SK-N-SH (cell line): ENCODE measurements around the gene THSD4.

Experiments used
- ELF1 ChIP-seq: IDR thresholded peaks from 2 replicates; pipeline ENCODE4 v1.4.0; 2012
- FOXJ3 ChIP-seq: sonication (generic); formaldehyde crosslinking; IDR thresholded peaks from 2 replicates; pipeline ENCODE4 v1.5.1; 2020; ENCODE audit warnings: mild to moderate bottlenecking, missing genetic modification reagents
- FOXM1 ChIP-seq: IDR thresholded peaks from 2 replicates; pipeline ENCODE4 v1.4.0; 2012; ENCODE audit warnings: low read depth, mild to moderate bottlenecking
- MXI1 ChIP-seq: IDR thresholded peaks from 2 replicates; pipeline ENCODE4 v1.6.1; 2012; ENCODE audit warnings: mild to moderate bottlenecking, low read depth, low read length, improper control_type of control experiment
- NFIC ChIP-seq: IDR thresholded peaks from 2 replicates; pipeline ENCODE4 v1.4.0; 2012; ENCODE audit warnings: borderline replicate concordance
- POLR2AphosphoS5 ChIP-seq: IDR thresholded peaks from 2 replicates; pipeline ENCODE4 v1.6.1; 2012; ENCODE audit warnings: low read depth, low read length
- RCOR1 ChIP-seq: fragments of 150-350 bp; IDR thresholded peaks from 2 replicates; pipeline ENCODE4 v1.6.1; 2017; ENCODE audit warnings: antibody characterized with exemption, low read length
- SIN3A ChIP-seq: IDR thresholded peaks from 2 replicates; pipeline ENCODE4 v1.6.1; 2012; ENCODE audit warnings: low read depth, mild to moderate bottlenecking, low read length, moderate library complexity, borderline replicate concordance
- TAF1 ChIP-seq: IDR thresholded peaks from 2 replicates; pipeline ENCODE4 v1.6.1; 2012; ENCODE audit warnings: low read depth, mild to moderate bottlenecking, low read length, moderate library complexity, borderline replicate concordance
- TEAD4 ChIP-seq: IDR thresholded peaks from 2 replicates; pipeline ENCODE4 v1.4.0; 2012; ENCODE audit warnings: mild to moderate bottlenecking, borderline replicate concordance; ENCODE audit not compliant: insufficient read depth
- YY1 ChIP-seq: IDR thresholded peaks from 2 replicates; pipeline ENCODE4 v1.4.0; 2012; ENCODE audit warnings: low read depth, mild to moderate bottlenecking
- TF ChIP-seq, protein P1 (sequence below): fragments of 200-600 bp; sonication (generic); IDR thresholded peaks from 2 replicates; pipeline ENCODE4 v1.6.1; 2017; ENCODE audit warnings: antibody characterized with exemption, mild to moderate bottlenecking, moderate library complexity
- TF ChIP-seq, protein P2 (sequence below): IDR thresholded peaks from 2 replicates; pipeline ENCODE4 v1.6.1; 2012; ENCODE audit warnings: mild to moderate bottlenecking, low read depth, low read length, moderate library complexity
- TF ChIP-seq, protein P3 (sequence below): IDR thresholded peaks from 2 replicates; pipeline ENCODE4 v1.4.0; 2012; ENCODE audit warnings: low read depth

DNA sequence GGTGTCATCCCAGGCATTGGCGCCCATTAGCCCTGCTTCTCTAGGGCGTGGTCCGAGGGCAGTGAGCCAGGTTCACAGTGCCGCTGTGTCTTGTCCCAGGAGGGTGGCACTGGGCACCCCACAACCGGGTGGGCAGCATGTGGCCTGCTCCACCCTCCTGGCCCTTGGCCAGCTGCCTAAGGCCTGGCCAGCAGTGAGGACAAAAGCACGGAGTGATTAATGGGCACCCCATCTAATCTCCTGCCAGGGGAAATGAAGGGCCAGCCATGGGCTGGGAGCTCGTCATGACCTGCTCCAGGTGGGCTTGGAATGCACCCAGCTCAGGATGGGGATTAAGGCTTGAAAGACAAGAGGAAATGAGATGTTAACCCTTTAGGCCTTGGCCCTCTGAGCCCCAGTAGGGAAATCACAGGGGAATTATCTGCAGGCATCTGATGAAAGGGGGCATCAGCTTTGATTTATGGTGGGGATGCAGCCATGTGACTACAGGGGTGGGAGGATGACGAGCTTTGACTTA is 5.2 kb downstream of the THSD4 start:
- TF ChIP-seq, protein P1, sequence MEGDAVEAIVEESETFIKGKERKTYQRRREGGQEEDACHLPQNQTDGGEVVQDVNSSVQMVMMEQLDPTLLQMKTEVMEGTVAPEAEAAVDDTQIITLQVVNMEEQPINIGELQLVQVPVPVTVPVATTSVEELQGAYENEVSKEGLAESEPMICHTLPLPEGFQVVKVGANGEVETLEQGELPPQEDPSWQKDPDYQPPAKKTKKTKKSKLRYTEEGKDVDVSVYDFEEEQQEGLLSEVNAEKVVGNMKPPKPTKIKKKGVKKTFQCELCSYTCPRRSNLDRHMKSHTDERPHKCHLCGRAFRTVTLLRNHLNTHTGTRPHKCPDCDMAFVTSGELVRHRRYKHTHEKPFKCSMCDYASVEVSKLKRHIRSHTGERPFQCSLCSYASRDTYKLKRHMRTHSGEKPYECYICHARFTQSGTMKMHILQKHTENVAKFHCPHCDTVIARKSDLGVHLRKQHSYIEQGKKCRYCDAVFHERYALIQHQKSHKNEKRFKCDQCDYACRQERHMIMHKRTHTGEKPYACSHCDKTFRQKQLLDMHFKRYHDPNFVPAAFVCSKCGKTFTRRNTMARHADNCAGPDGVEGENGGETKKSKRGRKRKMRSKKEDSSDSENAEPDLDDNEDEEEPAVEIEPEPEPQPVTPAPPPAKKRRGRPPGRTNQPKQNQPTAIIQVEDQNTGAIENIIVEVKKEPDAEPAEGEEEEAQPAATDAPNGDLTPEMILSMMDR, result no peak
- no peak for TF ChIP-seq NFIC
- no peak for TF ChIP-seq POLR2AphosphoS5
- no peak for TF ChIP-seq FOXM1
- TF ChIP-seq, protein P2, sequence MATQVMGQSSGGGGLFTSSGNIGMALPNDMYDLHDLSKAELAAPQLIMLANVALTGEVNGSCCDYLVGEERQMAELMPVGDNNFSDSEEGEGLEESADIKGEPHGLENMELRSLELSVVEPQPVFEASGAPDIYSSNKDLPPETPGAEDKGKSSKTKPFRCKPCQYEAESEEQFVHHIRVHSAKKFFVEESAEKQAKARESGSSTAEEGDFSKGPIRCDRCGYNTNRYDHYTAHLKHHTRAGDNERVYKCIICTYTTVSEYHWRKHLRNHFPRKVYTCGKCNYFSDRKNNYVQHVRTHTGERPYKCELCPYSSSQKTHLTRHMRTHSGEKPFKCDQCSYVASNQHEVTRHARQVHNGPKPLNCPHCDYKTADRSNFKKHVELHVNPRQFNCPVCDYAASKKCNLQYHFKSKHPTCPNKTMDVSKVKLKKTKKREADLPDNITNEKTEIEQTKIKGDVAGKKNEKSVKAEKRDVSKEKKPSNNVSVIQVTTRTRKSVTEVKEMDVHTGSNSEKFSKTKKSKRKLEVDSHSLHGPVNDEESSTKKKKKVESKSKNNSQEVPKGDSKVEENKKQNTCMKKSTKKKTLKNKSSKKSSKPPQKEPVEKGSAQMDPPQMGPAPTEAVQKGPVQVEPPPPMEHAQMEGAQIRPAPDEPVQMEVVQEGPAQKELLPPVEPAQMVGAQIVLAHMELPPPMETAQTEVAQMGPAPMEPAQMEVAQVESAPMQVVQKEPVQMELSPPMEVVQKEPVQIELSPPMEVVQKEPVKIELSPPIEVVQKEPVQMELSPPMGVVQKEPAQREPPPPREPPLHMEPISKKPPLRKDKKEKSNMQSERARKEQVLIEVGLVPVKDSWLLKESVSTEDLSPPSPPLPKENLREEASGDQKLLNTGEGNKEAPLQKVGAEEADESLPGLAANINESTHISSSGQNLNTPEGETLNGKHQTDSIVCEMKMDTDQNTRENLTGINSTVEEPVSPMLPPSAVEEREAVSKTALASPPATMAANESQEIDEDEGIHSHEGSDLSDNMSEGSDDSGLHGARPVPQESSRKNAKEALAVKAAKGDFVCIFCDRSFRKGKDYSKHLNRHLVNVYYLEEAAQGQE, result no peak
- TF ChIP-seq SIN3A, result no peak
- TF ChIP-seq RCOR1, result no peak
- no peak for TF ChIP-seq TAF1
- TF ChIP-seq MXI1, result no peak
- TF ChIP-seq, protein P3, sequence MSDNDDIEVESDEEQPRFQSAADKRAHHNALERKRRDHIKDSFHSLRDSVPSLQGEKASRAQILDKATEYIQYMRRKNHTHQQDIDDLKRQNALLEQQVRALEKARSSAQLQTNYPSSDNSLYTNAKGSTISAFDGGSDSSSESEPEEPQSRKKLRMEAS, result no peak
- no peak for TF ChIP-seq ELF1
- no peak for TF ChIP-seq YY1
- no peak for TF ChIP-seq TEAD4
- no peak for TF ChIP-seq FOXJ3
